Measurements from ENCODE around the gene PLXNC1.

PLXNC1 gene

DNA sequence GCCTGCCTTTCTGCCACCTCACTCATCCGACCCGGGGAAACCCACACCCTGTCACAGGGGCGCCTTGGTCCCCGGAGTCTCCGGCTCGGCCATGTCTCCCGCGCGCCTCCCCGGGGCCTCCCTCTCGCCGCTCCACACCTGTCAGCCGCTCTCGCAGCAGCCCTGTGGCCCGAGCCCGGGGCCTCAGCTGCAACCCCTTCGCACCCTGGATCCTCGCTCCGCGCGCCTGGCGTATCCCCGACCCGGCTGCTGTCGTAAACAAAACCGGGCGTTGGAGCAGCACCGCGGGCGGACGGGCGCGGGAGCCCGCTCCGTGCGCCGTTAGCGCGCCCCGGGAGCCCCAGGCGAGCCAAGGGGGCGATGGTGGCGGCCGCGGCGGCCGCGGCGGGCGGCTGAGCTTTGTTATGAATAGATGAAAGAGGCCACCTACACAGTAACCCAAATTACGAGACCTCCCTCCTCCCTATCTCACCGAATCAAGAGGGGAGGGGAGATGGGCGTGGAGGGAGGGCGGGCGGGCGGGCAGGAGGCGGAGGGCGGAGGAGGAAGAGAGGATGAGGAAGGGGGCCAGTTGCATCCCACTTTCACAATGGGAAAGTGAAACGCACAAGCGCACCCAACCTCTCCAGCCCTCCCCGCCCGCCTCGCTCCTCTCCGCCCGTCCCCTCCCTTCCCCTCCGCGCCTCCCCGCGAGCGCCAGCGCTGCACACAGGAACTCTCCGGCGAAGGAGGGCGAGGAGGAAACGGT lies at the start of gene PLXNC1:
Gene PLXNC1 (plus strand): TSS at position 587 of the 748 bp plus-strand sequence. CDS start 395 bp downstream, outside the sequence.
- peak; percentile 92 for DNase-seq (ENCODE audit: low spot score)
- in situ Hi-C loops (cut with MboI; ENCODE audit: low pct_unique_long_range_greater_than_20kb, low sequenced_read_pairs, unreplicated experiment) = loop anchor here (25.0 kb wide), 1 partner anchor 614 kb away; no protein-coding TSS in a partner anchor
- TF ChIP-seq, protein P1, sequence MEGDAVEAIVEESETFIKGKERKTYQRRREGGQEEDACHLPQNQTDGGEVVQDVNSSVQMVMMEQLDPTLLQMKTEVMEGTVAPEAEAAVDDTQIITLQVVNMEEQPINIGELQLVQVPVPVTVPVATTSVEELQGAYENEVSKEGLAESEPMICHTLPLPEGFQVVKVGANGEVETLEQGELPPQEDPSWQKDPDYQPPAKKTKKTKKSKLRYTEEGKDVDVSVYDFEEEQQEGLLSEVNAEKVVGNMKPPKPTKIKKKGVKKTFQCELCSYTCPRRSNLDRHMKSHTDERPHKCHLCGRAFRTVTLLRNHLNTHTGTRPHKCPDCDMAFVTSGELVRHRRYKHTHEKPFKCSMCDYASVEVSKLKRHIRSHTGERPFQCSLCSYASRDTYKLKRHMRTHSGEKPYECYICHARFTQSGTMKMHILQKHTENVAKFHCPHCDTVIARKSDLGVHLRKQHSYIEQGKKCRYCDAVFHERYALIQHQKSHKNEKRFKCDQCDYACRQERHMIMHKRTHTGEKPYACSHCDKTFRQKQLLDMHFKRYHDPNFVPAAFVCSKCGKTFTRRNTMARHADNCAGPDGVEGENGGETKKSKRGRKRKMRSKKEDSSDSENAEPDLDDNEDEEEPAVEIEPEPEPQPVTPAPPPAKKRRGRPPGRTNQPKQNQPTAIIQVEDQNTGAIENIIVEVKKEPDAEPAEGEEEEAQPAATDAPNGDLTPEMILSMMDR (IDR thresholded peaks at IDR 0.05; ENCODE audit: extremely low read depth, insufficient read depth, missing control alignments) = no peak

DNA sequence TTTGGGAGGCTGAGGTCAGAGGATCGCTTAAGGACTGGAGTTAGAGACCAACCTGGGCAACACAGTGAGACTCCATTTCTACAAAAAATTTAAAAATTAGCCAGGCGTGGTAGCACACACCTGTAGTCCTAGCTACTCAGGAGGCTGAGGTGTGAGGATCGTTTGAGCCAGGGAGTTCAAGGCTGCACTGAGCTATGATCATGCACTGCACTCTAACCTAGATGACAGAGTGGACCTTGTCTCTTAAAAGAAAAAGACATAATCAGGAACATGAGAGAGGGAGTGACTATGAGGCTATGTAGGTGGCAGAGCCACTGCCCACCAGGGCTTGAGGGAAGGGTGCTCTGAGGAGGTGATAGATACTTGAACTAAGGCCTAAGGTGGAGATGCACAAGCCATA lies 49.2 kb upstream of the PLXNC1 start:
- DNase-seq (ENCODE audit: low spot score) = no peak
- in situ Hi-C loops (cut with MboI; ENCODE audit: low pct_unique_long_range_greater_than_20kb, low sequenced_read_pairs, unreplicated experiment) = loop anchor here (25.0 kb wide), 2 partner anchors 337 to 1312 kb away; no protein-coding TSS in a partner anchor
- TF ChIP-seq, protein P1 (IDR thresholded peaks at IDR 0.05; ENCODE audit: extremely low read depth, insufficient read depth, missing control alignments) = no peak

DNA sequence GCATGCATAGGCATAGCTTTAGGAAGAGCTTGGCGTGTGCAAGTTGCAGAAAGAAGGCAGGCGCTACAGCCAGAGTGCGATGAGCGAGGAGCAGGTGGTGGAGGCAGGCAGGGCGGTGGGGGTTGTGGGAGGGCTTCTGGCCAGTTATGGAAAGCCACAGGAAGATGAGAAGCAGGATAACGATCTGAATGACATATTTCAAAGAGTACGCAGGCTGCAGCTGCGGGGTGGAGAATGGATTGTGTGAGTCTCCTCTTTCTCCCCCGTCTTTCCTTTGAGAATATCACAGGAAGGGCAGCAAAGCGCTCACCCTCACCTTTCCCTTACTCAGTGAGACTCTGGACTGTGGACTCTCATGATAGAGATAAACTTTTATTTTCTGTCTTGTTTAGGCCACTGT lies 48.7 kb upstream of the PLXNC1 start:
- TF ChIP-seq, protein P1 (IDR thresholded peaks at IDR 0.05; ENCODE audit: extremely low read depth, insufficient read depth, missing control alignments) = no peak
- in situ Hi-C loops (cut with MboI; ENCODE audit: low pct_unique_long_range_greater_than_20kb, low sequenced_read_pairs, unreplicated experiment) = loop anchor here (25.0 kb wide), 4 partner anchors 337 to 1312 kb away; no protein-coding TSS in a partner anchor
- DNase-seq (ENCODE audit: low spot score) = no peak

DNA sequence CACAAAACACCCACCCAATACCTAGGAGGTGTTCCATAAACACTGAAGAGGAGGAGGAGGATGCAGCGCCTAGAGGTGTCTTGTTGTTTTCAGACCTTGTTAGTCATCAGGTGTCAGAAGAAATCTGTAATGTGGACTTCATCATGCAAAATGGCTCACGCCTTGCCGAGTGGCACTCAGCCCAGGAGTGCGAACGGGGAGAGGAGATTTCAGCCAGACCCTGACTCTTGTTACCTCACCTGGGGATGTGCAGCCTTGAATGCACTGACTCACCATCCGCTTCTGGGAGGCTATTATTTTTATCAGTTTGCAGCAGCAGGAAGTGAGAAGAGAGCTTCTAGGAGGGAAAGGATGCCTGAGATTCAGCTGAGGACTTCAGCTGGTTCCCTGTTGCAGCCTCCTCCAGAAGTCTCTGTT lies 48.2 kb upstream of the PLXNC1 start:
- no peak for DNase-seq (ENCODE audit: low spot score)
- TF ChIP-seq, protein P1 (IDR thresholded peaks at IDR 0.05; ENCODE audit: extremely low read depth, insufficient read depth, missing control alignments) = no peak
- in situ Hi-C loops (cut with MboI; ENCODE audit: low pct_unique_long_range_greater_than_20kb, low sequenced_read_pairs, unreplicated experiment) = loop anchor here (25.0 kb wide), 2 partner anchors 588 to 1113 kb away; no protein-coding TSS in a partner anchor

DNA sequence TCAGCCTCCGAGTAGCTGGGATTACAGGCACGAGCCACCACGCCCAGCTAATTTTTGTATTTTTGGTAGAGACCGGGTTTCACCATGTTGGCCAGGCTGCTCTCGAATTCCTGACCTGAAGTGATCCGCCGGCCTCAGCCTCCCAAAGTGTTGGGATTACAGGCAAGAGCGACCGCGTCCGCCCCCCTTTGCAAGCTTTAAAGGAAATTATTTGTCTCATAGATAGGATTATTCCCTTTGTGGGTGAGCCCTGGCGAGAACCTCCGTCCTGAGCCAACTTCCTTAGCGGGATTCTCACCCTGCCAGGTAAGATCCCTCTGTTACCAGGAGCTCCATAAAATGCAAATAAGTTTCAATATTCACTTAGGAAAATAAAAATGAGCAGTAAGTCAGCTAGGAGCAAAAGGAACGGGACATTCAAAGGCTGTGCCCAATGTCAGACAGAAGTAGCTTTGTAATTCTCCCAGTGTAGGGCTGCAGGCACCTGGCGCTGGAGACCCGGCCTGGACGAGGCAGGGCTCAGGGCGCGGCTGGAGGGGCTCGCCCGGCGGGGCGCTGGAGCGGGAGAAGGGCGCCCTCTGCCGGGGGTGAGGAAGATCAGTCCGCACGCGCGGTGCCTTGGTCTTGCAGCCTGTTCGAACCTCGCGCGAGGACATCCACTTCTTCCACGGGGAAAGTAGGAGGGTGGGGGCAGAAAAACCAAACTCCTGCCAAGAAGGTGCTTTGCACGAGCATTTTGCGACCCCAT lies 47.2 kb upstream of the PLXNC1 start:
- in situ Hi-C loops (cut with MboI; ENCODE audit: low pct_unique_long_range_greater_than_20kb, low sequenced_read_pairs, unreplicated experiment) = loop anchor here (25.0 kb wide), 2 partner anchors 589 to 1114 kb away; no protein-coding TSS in a partner anchor
- TF ChIP-seq, protein P1 (IDR thresholded peaks at IDR 0.05; ENCODE audit: extremely low read depth, insufficient read depth, missing control alignments) = peak; percentile 86
- DNase-seq (ENCODE audit: low spot score) = peak; percentile 79
